GM12878 (cell line): ENCODE data around the gene PPP4R3B. TPM values are rescaled to one million over a fixed set of nuclear protein-coding genes. Genes with fewer than 3 reads are reported as not detected.

Source experiments
- ATAC-seq: fragments of 200-7000 bp; cut with Tn5 transposase; 3 replicates; pipeline ENCODE4 v1.9.1; 2020; ENCODE audit warnings: mild to moderate bottlenecking, moderate library complexity
- BruUV-seq: library from RNA; stranded (reverse); fragments of 400-500 nt; replicated peaks from 2 replicates; lab custom pipeline; 2021; lab: Mats Ljungman, UMichigan
- CTCF ChIA-PET: fragments of 300-600 bp; sonication (Branson Sonifier 250); formaldehyde crosslinking; extraction: SDS; loops from one replicate; lab custom pipeline; 2021; ENCODE audit warnings: inconsistent platforms; lab: Yijun Ruan, JAX
- POLR2A ChIA-PET: fragments of 350-600 bp; formaldehyde crosslinking; extraction: SDS; loops from one replicate; lab custom pipeline; 2021; ENCODE audit warnings: inconsistent platforms; lab: Charles Lee
- RAD21 ChIA-PET: fragments of 300-600 bp; sonication (Branson Sonifier 250); formaldehyde crosslinking; loops from one replicate; lab custom pipeline; 2023; ENCODE audit warnings: antibody characterized with exemption; ENCODE audit not compliant: unreplicated experiment; lab: Charles Lee
- SMC1A ChIA-PET: fragments of 300-600 bp; sonication (Branson Sonifier 250); formaldehyde crosslinking; loops from one replicate; lab custom pipeline; 2023; ENCODE audit not compliant: unreplicated experiment, uncharacterized antibody; lab: Charles Lee
- DNase-seq: peaks from one replicate; pipeline ENCODE4 v3.0.0-alpha.2; 2011; ENCODE audit warnings: low read depth, low spot score
- FAIRE-seq: peaks from 3 replicates; lab custom pipeline; 2011; peaks lifted over from hg19 to GRCh38; lab: Jason Lieb, UNC
- H2AFZ ChIP-seq: 2 replicates; pipeline ENCODE4 v1.6.0; 2011; ENCODE audit warnings: low read depth, low read length, control low read depth; ENCODE audit not compliant: control insufficient read depth
- H3K27ac ChIP-seq: 2 replicates; pipeline ENCODE4 v1.5.1; 2011; ENCODE audit warnings: control low read depth; ENCODE audit not compliant: control insufficient read depth, insufficient read depth
- H3K27me3 ChIP-seq, 2 experiments: replicated peaks in 1 of 2; 2 replicates each; pipeline versions ENCODE4 v1.6.0 to v1.6.1; 2011; ENCODE audit warnings: low read length in 1 of 2; ENCODE audit not compliant: control insufficient read depth in 2 of 2, insufficient read depth in 2 of 2
- H3K36me3 ChIP-seq, 2 experiments: 2 replicates each; pipeline ENCODE4 v1.5.1; 2011; ENCODE audit warnings: low read length in 1 of 2; ENCODE audit not compliant: control insufficient read depth in 2 of 2, insufficient read depth in 2 of 2
- H3K4me1 ChIP-seq: 2 replicates; pipeline ENCODE4 v1.6.1; 2011; ENCODE audit warnings: mild to moderate bottlenecking, low read length, moderate library complexity, mixed read lengths; ENCODE audit not compliant: control insufficient read depth, insufficient read depth
- H3K4me2 ChIP-seq: 2 replicates; pipeline ENCODE4 v1.6.0; 2011; ENCODE audit warnings: control low read depth; ENCODE audit not compliant: control insufficient read depth, insufficient read depth
- H3K4me3 ChIP-seq: fragments of 200-600 bp; sonication (generic); 2 replicates; pipeline ENCODE4 v1.5.1; 2016
- H3K79me2 ChIP-seq: 2 replicates; pipeline ENCODE4 v1.6.0; 2011; ENCODE audit warnings: low read length; ENCODE audit not compliant: control insufficient read depth, insufficient read depth
- H3K9ac ChIP-seq: 2 replicates; pipeline ENCODE4 v1.8.0; 2011; ENCODE audit warnings: low read length, control low read depth, mixed read lengths; ENCODE audit not compliant: control insufficient read depth, insufficient read depth
- H3K9me3 ChIP-seq: replicated peaks from 3 replicates; pipeline ENCODE4 v1.5.1; 2011; ENCODE audit warnings: mild to moderate bottlenecking, low read length; ENCODE audit not compliant: control insufficient read depth, insufficient read depth
- H4K20me1 ChIP-seq: 2 replicates; pipeline ENCODE4 v1.6.0; 2011; ENCODE audit not compliant: control insufficient read depth, insufficient read depth
- ESRRA ChIP-seq: IDR thresholded peaks from 2 replicates; pipeline ENCODE4 v1.6.1; 2012; ENCODE audit warnings: mild to moderate bottlenecking, low read length, improper control_type of control experiment
- ETV6 ChIP-seq, 2 experiments: fragments of 450-650 bp in 1 of 2; IDR thresholded peaks in 1 of 2; conservative IDR thresholded peaks in 1 of 2; 2 replicates each; pipeline ENCODE4 v1.6.1; 2014; ENCODE audit warnings: antibody characterized with exemption in 1 of 2, borderline replicate concordance in 1 of 2, low read depth in 1 of 2, mild to moderate bottlenecking in 1 of 2, moderate library complexity in 1 of 2
- MXI1 ChIP-seq: fragments of 150-350 bp; IDR thresholded peaks from 2 replicates; pipeline ENCODE4 v1.6.1; 2011; ENCODE audit warnings: low read depth, mild to moderate bottlenecking, inconsistent platforms, low read length, improper control_type of control experiment
- PAX5 ChIP-seq: IDR thresholded peaks from 2 replicates; pipeline ENCODE4 v1.6.1; 2011; ENCODE audit warnings: low read depth, low read length, borderline replicate concordance
- PAX8 ChIP-seq: fragments of 450-650 bp; IDR thresholded peaks from 2 replicates; pipeline ENCODE4 v1.6.1; 2017; ENCODE audit warnings: mild to moderate bottlenecking, moderate library complexity
- RELB ChIP-seq: fragments of 450-650 bp; IDR thresholded peaks from 2 replicates; pipeline ENCODE4 v1.6.1; 2017; ENCODE audit warnings: low read depth, mild to moderate bottlenecking, moderate library complexity
- TBL1XR1 ChIP-seq: IDR thresholded peaks from 2 replicates; pipeline ENCODE4 v1.6.1; 2012; ENCODE audit warnings: low read depth, low read length, improper control_type of control experiment
- ZBTB33 ChIP-seq: fragments of 450-650 bp; IDR thresholded peaks from 2 replicates; pipeline ENCODE4 v1.6.1; 2017; ENCODE audit warnings: mild to moderate bottlenecking
- WGBS: methylation state at CpG from one replicate; pipeline ENCODE4 v1.1.6; 2016; ENCODE audit warnings: low lambda C conversion rate; ENCODE audit not compliant: insufficient replicate concordance, insufficient coverage; ENCODE audit errors: missing lambda C conversion rate; 5-methylcytosine and 5-hydroxymethylcytosine counted together
- in situ Hi-C: fragments of 300-500 bp; cut with MboI; formaldehyde crosslinking; loops from 9 replicates; pipeline ENCODE4 v1.14.3; 2018; ENCODE audit warnings: mixed read lengths
- intact Hi-C: fragments of 100-400 bp; cut with micrococcal nuclease; formaldehyde crosslinking; loops from one replicate; pipeline ENCODE4 v1.14.2; 2022; ENCODE audit not compliant: unreplicated experiment
- polyA plus RNA-seq, 11 experiments: library from polyadenylated mRNA; depleted of rRNA in 4 of 11; unstranded in 6 of 11; stranded (reverse) in 5 of 11; fragments of >200 nt; fragmentation: Nextera tagmentation in 4 of 11; fragmentation: Illumina TruSeq in 1 of 11; extraction: Ambion mirVana in 4 of 11; extraction: Trizol in 1 of 11; gene quantifications; 1 replicate in 1 of 11; 2 replicates in 10 of 11; pipeline versions ENCODE4 v1.2.1 to v1.2.3, GENCODE V29; 2011 to 2016; ENCODE audit warnings: inconsistent platforms in 2 of 11, missing spikeins in 2 of 11, low read depth in 1 of 11
- total RNA-seq, 4 experiments: library from RNA; depleted of rRNA in 3 of 4; stranded (reverse); fragments of >200 nt in 3 of 4; fragmentation: Illumina TruSeq in 1 of 4; extraction: Trizol in 1 of 4; gene quantifications; 2 replicates each; pipeline versions ENCODE4 v1.2.1 to v1.2.3, GENCODE V29; 2013 to 2021

Gene PPP4R3B
- total and polyA plus RNA-seq, 10 of the 15 experiments (the other 5 are each of a cell fraction or from before 2014, with no cell fraction given) = 10.9 to 70.1 (median 49.2) TPM

- CTCF ChIA-PET = no interaction called here
- POLR2A ChIA-PET = no interaction called here
- SMC1A ChIA-PET = interaction anchor here (1.6 kb wide), 1 partner anchor 17 kb away, joined by 3 read pairs; the partner anchor contains the start of gene CFAP36
These were observed 114.8 kb downstream of the PPP4R3B start for GRCh38 chr2:55502590-55503141.

More at GRCh38 chr2:55502590-55503141, 114.8 kb downstream of the PPP4R3B start:
- FAIRE-seq (no peak), DNase-seq (no peak), ATAC-seq (no peak; the same call in 1 of the 3 replicates)
- no peak for TF ChIP-seq MXI1
- TF ChIP-seq PAX8 = no peak
- no peak for TF ChIP-seq ETV6 (conservative IDR thresholded peaks at IDR 0.05 in 1 of 2, IDR thresholded peaks at IDR 0.05 in 1 of 2; ENCODE audit: borderline replicate concordance in 1 of 2, low read depth in 1 of 2)
- no peak for TF ChIP-seq ZBTB33
- no peak for TF ChIP-seq RELB
- no peak for TF ChIP-seq ESRRA
- TF ChIP-seq TBL1XR1 = no peak
- no peak for TF ChIP-seq PAX5
- Histone ChIP-seq H3K27me3 (no peaks in the 10 kb centered on the region), H3K4me3 (no peak overlapping the region), H3K36me3 (no peaks in the 10 kb centered on the region), H3K9ac (no peak overlapping the region), H3K4me2 (no peak overlapping the region), H3K9me3 (no peaks in the 10 kb centered on the region), H2AFZ (no peak overlapping the region), H3K27ac (no peak overlapping the region), H3K4me1 (no peaks in the 10 kb centered on the region), H4K20me1 (no peaks in the 10 kb centered on the region), H3K79me2 (no peaks in the 10 kb centered on the region)
- RAD21 ChIA-PET = no interaction called here
- intact Hi-C loops (no loop called here), in situ Hi-C loops (no loop called here)
- BruUV-seq = no TSS peak
- 56% methylated on average over 9 of the region's 9 CpGs for WGBS
